ENCODE results near the gene AK5.

The AK5 gene

GRCh38 chr1:77348549-77348948, 66.7 kb downstream of the AK5 start:
- no peak for DNase-seq (ENCODE audit: low read depth in 1 of 2, low spot score in 1 of 2)

GRCh38 chr1:77349275-77349674, 67.5 kb downstream of the AK5 start:
- no peak for DNase-seq (ENCODE audit: low read depth in 1 of 2, low spot score in 1 of 2)

DNA sequence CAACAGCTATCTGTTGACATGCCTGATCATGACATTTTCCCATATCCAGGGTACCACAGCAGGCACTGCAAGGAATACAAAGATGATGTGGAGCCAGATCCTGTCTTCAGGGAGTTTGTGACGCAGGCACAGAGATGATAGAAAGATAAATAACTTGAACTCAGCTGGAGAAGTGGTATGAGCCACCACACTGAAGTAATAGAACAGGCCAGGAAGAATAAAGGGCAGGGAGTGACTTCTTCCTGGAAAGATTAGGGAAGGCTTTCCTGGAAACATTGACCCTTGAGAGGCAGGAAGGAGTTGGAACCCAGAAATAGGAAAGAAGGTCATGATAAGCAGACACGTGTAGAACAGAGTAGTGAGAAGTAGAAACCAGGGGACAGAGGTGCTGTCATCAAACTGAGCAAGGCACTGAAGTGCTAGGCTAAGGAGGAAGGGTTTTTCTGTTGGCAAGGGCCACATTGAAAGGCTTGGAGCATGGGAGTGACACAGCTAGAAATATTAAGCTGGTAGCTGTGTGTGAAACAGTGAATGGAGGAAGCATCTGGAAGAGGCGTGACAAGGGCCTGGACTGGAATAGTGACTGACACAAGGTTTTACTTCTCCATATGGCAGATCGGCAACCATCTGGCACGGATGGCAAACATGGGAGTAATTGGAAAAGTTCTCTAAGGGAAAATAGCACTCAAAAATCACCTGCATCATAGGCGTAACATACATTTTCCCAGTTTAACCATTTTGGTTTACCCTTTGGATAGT, 68.4 kb downstream of the AK5 start:
- no peak for DNase-seq (ENCODE audit: low read depth in 1 of 2, low spot score in 1 of 2)

DNA sequence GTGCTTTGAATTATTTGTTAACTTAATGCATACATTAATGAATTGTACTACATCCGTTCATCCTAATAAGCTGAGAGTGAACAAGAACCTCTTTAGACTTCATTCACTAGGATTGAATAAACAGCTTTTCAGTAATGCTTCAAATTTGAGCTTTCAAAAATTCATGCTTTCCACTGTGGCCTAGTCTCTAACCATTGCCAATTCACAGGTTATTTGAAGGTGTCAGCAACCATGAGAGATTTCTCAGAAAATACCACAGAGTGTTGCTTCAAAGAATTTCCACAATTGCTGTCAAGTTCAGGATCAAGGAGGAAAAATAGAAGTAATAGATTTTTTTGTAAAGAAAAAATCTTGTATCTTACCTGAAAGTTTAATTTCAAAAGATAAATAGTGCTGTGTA, 72.7 kb downstream of the AK5 start:
- no peak for DNase-seq (ENCODE audit: low read depth in 1 of 2, low spot score in 1 of 2)

DNA sequence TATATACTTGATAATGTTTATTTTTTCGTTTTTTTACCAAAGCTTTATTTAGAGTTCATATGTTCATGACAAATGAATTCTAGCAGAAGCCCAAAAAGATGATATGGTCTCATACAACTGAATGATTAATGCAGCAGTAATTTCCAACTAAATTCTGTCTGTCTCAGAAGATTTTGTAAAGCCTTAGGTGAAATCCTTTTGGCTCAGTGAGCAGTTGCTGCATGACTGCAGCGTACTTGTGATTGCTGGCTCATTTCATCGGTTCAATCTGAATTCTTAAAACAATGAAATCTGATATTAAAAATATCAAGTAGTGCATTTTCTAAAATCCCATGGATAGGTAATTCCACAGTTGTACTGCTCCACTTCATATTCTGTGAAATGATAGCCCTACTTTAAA, 73.2 kb downstream of the AK5 start:
- no peak for DNase-seq (ENCODE audit: low read depth in 1 of 2, low spot score in 1 of 2)

DNA sequence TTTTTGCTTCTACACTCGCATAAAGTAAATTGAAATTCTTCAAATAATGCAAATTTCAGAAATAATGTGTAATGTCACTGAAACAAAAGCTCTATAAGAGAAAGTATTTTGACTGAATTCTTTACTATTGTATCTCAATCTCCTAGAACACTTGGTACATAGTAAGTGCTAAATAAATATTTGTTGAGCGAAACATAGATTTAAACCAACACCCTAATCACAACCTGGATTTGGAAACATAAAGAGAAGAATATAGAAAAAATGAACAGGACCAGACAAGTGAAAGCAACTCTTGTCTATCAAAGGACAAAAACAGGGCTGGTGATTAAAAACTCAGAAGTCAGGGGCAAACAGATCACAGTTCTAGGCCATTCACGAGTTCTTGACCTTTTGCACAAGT, 74.3 kb downstream of the AK5 start:
- no peak for DNase-seq (ENCODE audit: low read depth in 1 of 2, low spot score in 1 of 2)

DNA sequence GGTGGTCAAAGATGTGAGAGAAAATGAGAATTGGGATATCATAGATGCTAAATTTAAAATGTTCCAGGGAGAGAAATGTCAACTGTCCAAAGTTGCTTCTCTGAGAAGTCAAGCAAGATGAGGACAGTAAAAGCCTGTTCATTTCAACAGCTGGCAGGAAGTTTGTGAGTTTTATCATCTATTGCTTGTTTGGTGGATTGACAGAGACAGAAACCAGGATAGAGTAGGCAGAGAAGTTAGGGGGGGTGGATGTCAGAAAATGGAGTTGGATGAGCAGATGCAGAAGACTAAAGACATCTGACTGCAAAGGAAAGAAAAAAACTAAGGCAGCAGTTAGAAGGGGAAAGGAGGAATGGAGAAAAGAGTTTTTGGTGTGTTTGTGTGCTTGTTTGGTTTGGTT, 78.4 kb downstream of the AK5 start:
- DNase-seq (ENCODE audit: low read depth in 1 of 2, low spot score in 1 of 2), result no peak

DNA sequence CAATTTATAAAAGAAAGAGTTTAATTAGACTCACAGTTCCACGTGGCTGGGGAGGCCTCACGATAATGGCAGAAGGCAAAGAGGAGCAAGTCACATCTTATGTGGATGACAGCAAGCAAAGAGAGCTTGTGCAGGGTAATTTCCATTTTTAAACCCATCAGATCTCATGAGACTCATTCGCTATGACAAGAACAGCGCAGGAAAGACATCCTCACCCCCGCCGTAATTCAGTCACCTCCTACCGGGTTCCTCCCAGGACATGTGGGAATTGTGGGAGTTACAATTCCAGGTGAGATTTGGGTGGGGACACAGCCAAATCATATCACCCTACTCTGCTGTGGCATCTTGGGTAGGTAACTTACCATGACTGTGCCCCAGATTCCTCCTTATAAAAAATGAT, 79.8 kb downstream of the AK5 start:
- no peak for DNase-seq (ENCODE audit: low read depth in 1 of 2, low spot score in 1 of 2)

GRCh38 chr1:77370161-77370560, 88.3 kb downstream of the AK5 start:
- no peak for DNase-seq (ENCODE audit: low read depth in 1 of 2, low spot score in 1 of 2)

DNA sequence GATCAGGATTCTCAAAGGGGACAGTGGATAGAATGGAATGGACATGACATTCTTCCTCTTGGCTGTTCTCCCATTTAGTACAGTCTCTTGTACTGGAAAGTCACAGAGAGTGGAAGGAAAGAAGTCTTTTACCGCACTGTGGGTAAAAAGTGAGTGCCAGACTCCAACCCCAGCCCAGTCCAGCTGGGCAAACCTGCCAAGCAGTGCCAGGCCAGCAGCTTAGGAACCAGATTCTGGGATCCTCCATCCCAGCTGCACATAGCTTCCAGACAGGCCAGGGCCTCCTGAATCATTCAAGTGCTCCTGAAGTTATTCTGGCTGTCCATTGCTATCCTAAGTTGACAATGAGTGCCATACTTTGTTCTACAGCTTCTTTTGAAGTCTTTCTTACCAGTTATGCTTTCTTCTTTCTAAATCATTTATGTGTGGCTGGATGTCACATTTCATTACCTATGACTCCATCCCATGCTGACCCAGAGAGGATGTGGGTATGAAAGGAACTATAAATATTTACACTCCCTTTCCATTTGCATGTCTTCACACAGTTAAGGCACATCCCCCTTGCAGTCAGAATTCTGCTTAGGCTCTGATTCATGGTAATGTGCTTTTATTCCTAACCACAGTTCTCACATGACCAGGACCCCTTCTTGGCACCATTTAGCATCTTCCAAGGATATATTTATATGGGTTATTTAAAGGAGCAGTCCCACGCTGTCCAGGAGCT, 88.9 kb downstream of the AK5 start:
- no peak for DNase-seq (ENCODE audit: low read depth in 1 of 2, low spot score in 1 of 2)

- no peak for DNase-seq (ENCODE audit: low read depth in 1 of 2, low spot score in 1 of 2)
Observed at GRCh38 chr1:77371396-77371795, 89.6 kb downstream of the AK5 start.

DNA sequence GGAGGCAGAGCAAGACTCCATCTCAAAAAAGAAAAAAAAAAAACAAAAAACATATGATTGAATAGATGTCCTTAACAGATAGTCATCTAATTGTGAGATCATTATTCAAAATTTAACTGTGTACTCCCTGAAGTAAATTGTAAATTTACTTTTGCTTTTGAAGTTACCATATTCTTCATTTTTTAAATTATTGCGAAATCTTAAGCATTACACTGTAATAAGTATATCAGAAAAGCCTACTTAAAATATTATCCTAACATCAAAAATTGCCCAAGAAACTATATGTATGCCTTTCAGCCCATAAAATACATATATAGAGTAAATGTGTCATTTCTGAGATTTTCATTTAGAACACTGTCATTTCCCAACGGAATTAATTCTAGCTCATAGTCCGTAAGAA, 91.9 kb downstream of the AK5 start:
- no peak for DNase-seq (ENCODE audit: low read depth in 1 of 2, low spot score in 1 of 2)

GRCh38 chr1:77375541-77375940, 93.7 kb downstream of the AK5 start:
- DNase-seq (ENCODE audit: low read depth in 1 of 2, low spot score in 1 of 2), result no peak

- no peak for DNase-seq (ENCODE audit: low read depth in 1 of 2, low spot score in 1 of 2)
Observed at GRCh38 chr1:77375990-77376389, 94.2 kb downstream of the AK5 start.

GRCh38 chr1:77378723-77379535, 97.1 kb downstream of the AK5 start:
- no peak for DNase-seq (ENCODE audit: low read depth in 1 of 2, low spot score in 1 of 2)

DNA sequence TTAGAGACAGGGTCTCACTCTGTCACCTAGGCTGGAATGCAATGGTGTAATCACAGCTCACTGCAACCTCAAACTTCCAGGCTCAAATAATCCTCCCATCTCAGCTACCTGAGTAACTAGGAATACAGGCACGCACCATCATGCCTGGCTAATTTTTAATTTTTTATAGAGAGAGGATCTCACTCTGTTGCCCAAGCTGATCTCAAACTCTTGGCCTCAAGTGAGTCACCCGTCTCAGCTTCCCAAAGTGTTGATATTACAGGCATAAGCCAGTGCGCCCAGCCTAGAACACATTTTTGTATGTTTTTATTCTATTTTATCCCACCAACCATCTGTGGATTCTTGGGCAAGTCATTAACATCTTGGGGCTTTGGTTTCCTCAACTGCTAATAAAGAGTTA, 100.5 kb downstream of the AK5 start:
- DNase-seq (ENCODE audit: low read depth in 1 of 2, low spot score in 1 of 2), result no peak

- DNase-seq (ENCODE audit: low read depth in 1 of 2, low spot score in 1 of 2), result no peak
Observed at GRCh38 chr1:77383236-77383635, 101.4 kb downstream of the AK5 start.

- no peak for DNase-seq (ENCODE audit: low read depth in 1 of 2, low spot score in 1 of 2)
Observed at GRCh38 chr1:77385551-77385950, 103.7 kb downstream of the AK5 start.

DNA sequence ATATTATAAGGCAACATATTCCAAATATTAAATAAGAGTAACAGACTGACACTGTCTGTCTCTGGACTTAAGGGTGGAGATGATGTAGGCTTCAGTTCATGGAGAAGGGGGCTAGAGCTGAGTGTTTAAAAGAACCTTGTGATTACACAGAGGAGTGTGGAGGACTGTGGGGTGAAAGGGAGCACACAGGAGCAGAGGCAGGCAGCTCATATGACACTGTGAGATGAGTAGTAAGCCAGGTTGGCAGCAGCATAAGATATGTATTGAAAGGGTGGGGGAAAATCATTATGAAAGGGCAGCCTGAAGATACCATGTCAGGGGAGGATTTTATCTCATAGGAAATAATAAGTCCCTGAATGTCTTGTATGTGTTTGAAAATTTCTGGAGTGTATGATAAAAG, 104.5 kb downstream of the AK5 start:
- DNase-seq (ENCODE audit: low read depth in 1 of 2, low spot score in 1 of 2), result no peak

GRCh38 chr1:77387553-77387952, 105.7 kb downstream of the AK5 start:
- DNase-seq (ENCODE audit: low read depth in 1 of 2, low spot score in 1 of 2), result no peak

GRCh38 chr1:77388661-77389060, 106.8 kb downstream of the AK5 start:
- no peak for DNase-seq (ENCODE audit: low read depth in 1 of 2, low spot score in 1 of 2)

GRCh38 chr1:77392486-77392885, 110.7 kb downstream of the AK5 start:
- no peak for DNase-seq (ENCODE audit: low read depth in 1 of 2, low spot score in 1 of 2)
